Thoracic aorta (tissue), 2 donors: ENCODE results near the gene CDC25B. TPM values are rescaled to one million over a fixed set of nuclear protein-coding genes. Genes with fewer than 3 reads are reported as not detected.

ENCODE experiments used
- ATAC-seq: fragments of 150-250 bp; one replicate; pipeline ENCODE4 v1.8.0; 2017; ENCODE audit warnings: low read depth; ENCODE audit not compliant: insufficient number of reproducible peaks, low FRiP score
- DNase-seq: peaks from one replicate; pipeline ENCODE4 v3.0.0-alpha.2; 2020; ENCODE audit warnings: low spot score
- H3K27ac ChIP-seq, 2 donors: fragments of 200-600 bp; sonication (generic); 1 replicate in 1 of 2; 2 replicates in 1 of 2; pipeline ENCODE4 v1.5.1; 2016; ENCODE audit warnings: mild to moderate bottlenecking in 2 of 2, moderate library complexity in 2 of 2
- H3K27me3 ChIP-seq: fragments of 200-600 bp; sonication (generic); replicated peaks from 2 replicates; pipeline ENCODE4 v1.6.0; 2016; ENCODE audit warnings: mild to moderate bottlenecking; ENCODE audit not compliant: insufficient read depth
- H3K36me3 ChIP-seq: fragments of 200-600 bp; sonication (generic); one replicate; pipeline ENCODE4 v1.5.1; 2016
- H3K4me1 ChIP-seq, 2 donors: fragments of 200-600 bp; sonication (generic); 1 replicate in 1 of 2; 2 replicates in 1 of 2; pipeline versions ENCODE4 v1.5.1 to v1.6.0; 2016; ENCODE audit warnings: low read depth in 2 of 2, mild to moderate bottlenecking in 1 of 2; ENCODE audit not compliant: control insufficient read depth in 1 of 2
- H3K4me3 ChIP-seq: fragments of 200-600 bp; sonication (generic); 2 replicates; pipeline ENCODE4 v1.5.1; 2016; ENCODE audit warnings: mild to moderate bottlenecking
- H3K9me3 ChIP-seq: fragments of 200-600 bp; sonication (generic); 2 replicates; pipeline ENCODE4 v1.5.1; 2016
- CTCF ChIP-seq: fragments of 200-600 bp; sonication (generic); IDR thresholded peaks from one replicate; pipeline ENCODE4 v1.5.1; 2019; ENCODE audit warnings: antibody characterized with exemption
- total RNA-seq, 2 donors: library from RNA; depleted of rRNA; stranded (reverse); fragments of >200 nt; gene quantifications; one replicate each; pipeline versions ENCODE4 v1.1.0 to v1.2.3, GENCODE V29; 2016

The CDC25B gene
- total RNA-seq, 2 donors from 2014 or later, result 28.4 to 41.8 TPM

GRCh38 chr20:3768342-3769130 is 27.6 kb upstream of the CDC25B start:
- peak overlapping the region; percentile 78 to 91 for H3K27ac ChIP-seq
- H3K4me3 ChIP-seq, result peak overlapping the region; percentile 76
- ATAC-seq (peak; percentile 21), DNase-seq (peak; percentile 31)
- no peaks in the 10 kb centered on the region for H3K9me3 ChIP-seq
- no peaks in the 10 kb centered on the region for H3K27me3 ChIP-seq
- no peaks in the 10 kb centered on the region for H3K36me3 ChIP-seq
- TF ChIP-seq CTCF, result peak; percentile 35
- peaks cover 14 to 26% of the 10 kb centered on the region in 2 donors for H3K4me1 ChIP-seq

- no peaks in the 10 kb centered on the region for H3K36me3 ChIP-seq
- H3K4me1 ChIP-seq, result peaks cover 12 to 21% of the 10 kb centered on the region in 2 donors
- DNase-seq, result no peak
- ATAC-seq, result no peak
- H3K27ac ChIP-seq, result no peak overlapping the region
- no peaks in the 10 kb centered on the region for H3K27me3 ChIP-seq
- no peak for TF ChIP-seq CTCF
- no peak overlapping the region for H3K4me3 ChIP-seq
- H3K9me3 ChIP-seq, result no peaks in the 10 kb centered on the region
These were observed 24.5 kb upstream of the CDC25B start for GRCh38 chr20:3771552-3772058.

- peaks cover 8 to 15% of the 10 kb centered on the region in 2 donors for H3K4me1 ChIP-seq
- H3K36me3 ChIP-seq, result no peaks in the 10 kb centered on the region
- H3K9me3 ChIP-seq, result no peaks in the 10 kb centered on the region
- no peak overlapping the region for H3K27ac ChIP-seq
- no peak for ATAC-seq
- H3K27me3 ChIP-seq, result no peaks in the 10 kb centered on the region
- no peak for DNase-seq
- no peak for TF ChIP-seq CTCF
- no peak overlapping the region for H3K4me3 ChIP-seq
These were observed 20.5 kb upstream of the CDC25B start for GRCh38 chr20:3775457-3776108.

- Histone ChIP-seq H3K27ac (no peak overlapping the region), H3K36me3 (no peaks in the 10 kb centered on the region), H3K9me3 (no peaks in the 10 kb centered on the region), H3K4me3 (peak overlapping the region; percentile 80), H3K4me1 (peaks cover 11 to 21% of the 10 kb centered on the region in 2 donors), H3K27me3 (no peaks in the 10 kb centered on the region)
- TF ChIP-seq CTCF, result no peak
- no peak for DNase-seq
- no peak for ATAC-seq
These were observed 18.8 kb upstream of the CDC25B start for GRCh38 chr20:3777381-3777715.
